ENCODE data around the gene TMEM156.
A peak's percentile ranks its signal among the peaks of the same experiment; 100 is the strongest.

TMEM156 gene

DNA sequence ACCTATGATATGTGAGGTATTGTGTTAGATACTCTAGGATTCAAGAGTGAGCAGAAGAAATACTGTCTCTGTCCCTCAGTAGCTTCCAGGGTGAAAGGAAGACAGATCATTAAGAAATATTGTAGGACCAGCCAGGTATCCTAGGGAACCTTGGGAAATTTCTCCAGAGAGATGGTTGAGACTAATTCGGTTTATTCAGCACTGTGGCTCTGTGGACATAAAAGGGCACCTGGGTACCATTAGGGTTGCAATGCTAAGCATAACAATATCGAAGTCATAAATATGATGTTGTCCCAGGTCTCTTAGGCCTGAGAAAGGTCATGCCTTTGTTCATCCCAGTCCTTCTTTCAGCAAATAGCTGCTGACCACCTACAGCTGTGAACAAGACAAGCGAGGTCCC lies 103.6 kb downstream of the TMEM156 start:
- no peak overlapping the region for H3K27ac Mint-ChIP-seq
- no peaks in the 10 kb centered on the region for H3K27me3 Mint-ChIP-seq
- no peak overlapping the region for H3K4me3 Mint-ChIP-seq
- H3K36me3 Mint-ChIP-seq = peaks cover 12 to 15% of the 10 kb centered on the region in 2 donors
- DNase-seq (no peak), ATAC-seq (replicated peaks) (no peak)
- H3K9me3 Mint-ChIP-seq = no peaks in the 10 kb centered on the region
- H3K4me1 Mint-ChIP-seq = peaks cover 5 to 19% of the 10 kb centered on the region in 2 donors

GRCh38 chr4:38926896-38927295 lies 105.3 kb downstream of the TMEM156 start:
- H3K27ac Mint-ChIP-seq = no peak overlapping the region
- H3K9me3 Mint-ChIP-seq = no peaks in the 10 kb centered on the region
- peaks cover 5 to 19% of the 10 kb centered on the region in 2 donors for H3K4me1 Mint-ChIP-seq
- DNase-seq = no peak
- no peaks in the 10 kb centered on the region for H3K27me3 Mint-ChIP-seq
- H3K36me3 Mint-ChIP-seq = peaks cover 8% of the 10 kb centered on the region in 2 donors
- H3K4me3 Mint-ChIP-seq = no peak overlapping the region
- ATAC-seq (replicated peaks) = no peak

GRCh38 chr4:38925492-38926413 lies 106.5 kb downstream of the TMEM156 start:
- ATAC-seq (replicated peaks) (no peak), DNase-seq (no peak)
- Mint-ChIP-seq H3K9me3 (no peaks in the 10 kb centered on the region), H3K27me3 (no peaks in the 10 kb centered on the region), H3K36me3 (peaks cover 5 to 8% of the 10 kb centered on the region in 2 donors), H3K4me1 (peaks cover 7 to 22% of the 10 kb centered on the region in 2 donors), H3K4me3 (no peak overlapping the region), H3K27ac (peak overlapping the region; percentile 86)

- ATAC-seq (replicated peaks) (no peak), DNase-seq (no peak)
- Mint-ChIP-seq H3K27me3 (no peaks in the 10 kb centered on the region), H3K9me3 (no peaks in the 10 kb centered on the region), H3K27ac (no peak overlapping the region), H3K4me3 (no peak overlapping the region), H3K36me3 (peaks cover 5 to 8% of the 10 kb centered on the region in 2 donors), H3K4me1 (peaks cover 11 to 14% of the 10 kb centered on the region in 2 donors)
Measured at GRCh38 chr4:38924353-38924752, 107.9 kb downstream of the TMEM156 start.

DNA sequence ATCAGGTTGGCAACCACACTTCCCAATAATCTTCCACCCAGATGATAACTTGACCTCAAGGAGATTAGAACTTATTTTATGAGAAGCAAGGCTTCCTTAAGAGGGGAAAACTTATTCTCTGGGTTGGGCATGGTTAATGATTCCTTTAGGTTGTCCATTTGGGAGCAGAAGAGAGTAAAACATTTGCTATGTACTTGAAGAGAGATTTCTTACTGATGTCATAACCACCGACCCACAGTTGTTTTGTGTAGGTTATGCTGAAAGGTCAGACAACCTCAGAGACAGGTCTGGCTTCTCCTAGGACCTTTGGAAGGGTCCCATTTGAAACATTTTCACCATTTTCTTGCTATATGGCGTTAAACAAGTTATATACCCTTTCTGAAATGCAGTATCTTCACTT lies 108.5 kb downstream of the TMEM156 start:
- peaks cover 4 to 5% of the 10 kb centered on the region in 2 donors for H3K36me3 Mint-ChIP-seq
- H3K27me3 Mint-ChIP-seq = no peaks in the 10 kb centered on the region
- no peaks in the 10 kb centered on the region for H3K9me3 Mint-ChIP-seq
- peak in 1 of 2 donors; percentile 57 for ATAC-seq (replicated peaks)
- H3K27ac Mint-ChIP-seq = no peak overlapping the region
- peaks cover 8 to 11% of the 10 kb centered on the region in 2 donors for H3K4me1 Mint-ChIP-seq
- DNase-seq = no peak
- H3K4me3 Mint-ChIP-seq = no peak overlapping the region

DNA sequence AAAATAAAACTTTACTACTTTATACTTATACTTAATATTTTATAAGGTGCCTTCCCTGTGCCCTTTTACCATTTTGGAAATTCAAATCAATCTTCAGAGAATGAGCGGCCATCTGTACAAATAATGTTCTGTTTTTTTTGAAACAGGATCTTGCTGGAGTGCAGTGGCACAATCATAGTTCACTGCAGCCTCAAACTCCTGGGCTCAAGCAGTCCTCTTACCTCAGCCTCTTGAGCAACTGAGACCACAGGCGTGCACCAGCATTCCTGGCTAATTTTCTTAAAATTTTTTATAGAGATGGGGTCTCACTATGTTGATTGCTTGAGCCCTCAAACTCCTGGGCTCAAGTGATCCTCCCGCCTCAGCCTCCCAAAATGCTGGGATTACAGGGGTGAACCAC lies 111.1 kb downstream of the TMEM156 start:
- Mint-ChIP-seq H3K36me3 (peaks cover 2 to 3% of the 10 kb centered on the region in 2 donors), H3K27ac (no peak overlapping the region), H3K4me1 (peaks cover 8 to 9% of the 10 kb centered on the region in 2 donors), H3K27me3 (no peaks in the 10 kb centered on the region), H3K4me3 (no peak overlapping the region), H3K9me3 (no peaks in the 10 kb centered on the region)
- ATAC-seq (replicated peaks) (no peak), DNase-seq (no peak)

GRCh38 chr4:38920677-38921076 lies 111.5 kb downstream of the TMEM156 start:
- no peak for DNase-seq
- Mint-ChIP-seq H3K27ac (peak overlapping the region; percentile 44), H3K4me3 (no peak overlapping the region), H3K9me3 (no peaks in the 10 kb centered on the region), H3K36me3 (peaks cover 4 to 7% of the 10 kb centered on the region in 2 donors), H3K4me1 (peaks cover 8 to 9% of the 10 kb centered on the region in 2 donors), H3K27me3 (no peaks in the 10 kb centered on the region)
- no peak for ATAC-seq (replicated peaks)

DNA sequence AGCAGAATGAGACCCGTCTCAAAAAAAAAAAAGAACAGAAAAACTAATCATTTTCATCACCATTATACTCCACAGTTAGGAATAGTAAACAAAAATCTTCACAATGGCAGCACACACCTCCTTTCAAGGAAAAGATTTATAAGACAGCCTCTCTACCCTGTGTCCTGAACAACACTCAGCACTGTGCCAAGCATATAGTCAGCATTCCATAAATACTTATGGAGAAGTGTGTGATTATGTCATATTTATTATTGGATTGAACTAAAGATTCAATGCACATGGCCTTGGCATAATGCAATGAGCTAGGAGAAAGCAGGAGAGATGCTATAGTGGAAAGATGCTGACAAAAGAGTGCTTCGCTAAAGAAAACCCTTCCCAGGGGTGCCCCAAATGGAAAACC lies 112.0 kb downstream of the TMEM156 start:
- Mint-ChIP-seq H3K36me3 (peaks cover 4 to 7% of the 10 kb centered on the region in 2 donors), H3K4me3 (no peak overlapping the region), H3K27ac (no peak overlapping the region), H3K9me3 (no peaks in the 10 kb centered on the region), H3K4me1 (peaks cover 9 to 11% of the 10 kb centered on the region in 2 donors), H3K27me3 (no peaks in the 10 kb centered on the region)
- no peak for ATAC-seq (replicated peaks)
- no peak for DNase-seq

GRCh38 chr4:38919494-38919893 lies 112.7 kb downstream of the TMEM156 start:
- Mint-ChIP-seq H3K27me3 (no peaks in the 10 kb centered on the region), H3K27ac (no peak overlapping the region), H3K9me3 (no peaks in the 10 kb centered on the region), H3K4me1 (peaks cover 15 to 18% of the 10 kb centered on the region in 2 donors), H3K4me3 (no peak overlapping the region), H3K36me3 (peaks cover 4 to 7% of the 10 kb centered on the region in 2 donors)
- no peak for ATAC-seq (replicated peaks)
- no peak for DNase-seq

GRCh38 chr4:38917481-38918025 lies 114.7 kb downstream of the TMEM156 start:
- H3K9me3 Mint-ChIP-seq = no peaks in the 10 kb centered on the region
- no peak overlapping the region for H3K4me3 Mint-ChIP-seq
- no peak for ATAC-seq (replicated peaks)
- DNase-seq = no peak
- no peaks in the 10 kb centered on the region for H3K27me3 Mint-ChIP-seq
- H3K36me3 Mint-ChIP-seq = peaks cover 5 to 7% of the 10 kb centered on the region in 2 donors
- H3K4me1 Mint-ChIP-seq = peaks cover 18 to 25% of the 10 kb centered on the region in 2 donors
- no peak overlapping the region for H3K27ac Mint-ChIP-seq

Data from stimulated activated naive B cell treated with anti-CD40 and anti-IgM and Interleukin-4, amounts not matched to agents 10 μg/mL and 1 μg/mL and 100 μg/mL, for 72 hours (primary cell).